Tibial artery (tissue), 4 donors: ENCODE data around the gene CAGE1.

Experiments
- DNase-seq, 2 donors: peaks; one replicate each; pipeline ENCODE4 v3.0.0-alpha.2; 2019
- H3K27ac ChIP-seq, 2 donors: fragments of 200-600 bp; sonication (generic) in 1 of 2; 1 replicate in 1 of 2; 2 replicates in 1 of 2; pipeline ENCODE4 v1.5.1; 2018 to 2019; ENCODE audit warnings: mild to moderate bottlenecking in 1 of 2
- H3K27me3 ChIP-seq, 2 donors: fragments of 200-600 bp; sonication (generic) in 1 of 2; one replicate each; pipeline versions ENCODE4 v1.5.1 to v1.6.0; 2016 to 2019
- H3K36me3 ChIP-seq, 3 donors: fragments of 200-600 bp; sonication (generic) in 2 of 3; one replicate each; pipeline ENCODE4 v1.5.1; 2016 to 2019; ENCODE audit warnings: mild to moderate bottlenecking in 2 of 3
- H3K4me1 ChIP-seq, 4 donors: fragments of 200-600 bp; sonication (generic) in 2 of 4; 1 replicate in 3 of 4; 2 replicates in 1 of 4; pipeline ENCODE4 v1.5.1; 2016 to 2019
- H3K4me3 ChIP-seq, 2 donors: fragments of 200-600 bp; sonication (generic) in 1 of 2; 1 replicate in 1 of 2; 2 replicates in 1 of 2; pipeline ENCODE4 v1.5.1; 2018 to 2019; ENCODE audit warnings: mild to moderate bottlenecking in 2 of 2
- H3K9me3 ChIP-seq, 3 donors: fragments of 200-600 bp; sonication (generic) in 1 of 3; one replicate each; pipeline ENCODE4 v1.5.1; 2016 to 2019
- CTCF ChIP-seq, 2 experiments: fragments of 200-600 bp in 1 of 2; fragments of 450-650 bp in 1 of 2; IDR thresholded peaks; one replicate each; pipeline ENCODE4 v1.5.1; 2017 to 2019; ENCODE audit warnings: antibody characterized with exemption in 2 of 2, mild to moderate bottlenecking in 1 of 2, moderate library complexity in 1 of 2
- intact Hi-C: fragments of 100-400 bp; cut with DNase I; formaldehyde crosslinking; loops from one replicate; pipeline ENCODE4 v1.15.0; 2023; ENCODE audit warnings: low total_unique reads

CAGE1 gene

GRCh38 chr6:7417684-7418083 is 28.1 kb upstream of the CAGE1 start:
- Histone ChIP-seq H3K9me3 (no peaks in the 10 kb centered on the region), H3K4me3 (no peak overlapping the region), H3K27ac (no peak overlapping the region), H3K27me3 (no peaks in the 10 kb centered on the region), H3K36me3 (peaks cover 42 to 71% (median 43%) of the 10 kb centered on the region in 3 donors), H3K4me1 (no peaks in the 10 kb centered on the region)
- DNase-seq = no peak
- no peak for TF ChIP-seq CTCF (IDR thresholded peaks at IDR 0.05)
- intact Hi-C loops = no loop called here

GRCh38 chr6:7414811-7415210 is 25.3 kb upstream of the CAGE1 start:
- no peak overlapping the region for H3K27ac ChIP-seq
- H3K4me1 ChIP-seq = no peaks in the 10 kb centered on the region
- peaks cover 69 to 95% (median 72%) of the 10 kb centered on the region in 3 donors for H3K36me3 ChIP-seq
- no peak for TF ChIP-seq CTCF (IDR thresholded peaks at IDR 0.05)
- H3K27me3 ChIP-seq = no peaks in the 10 kb centered on the region
- H3K4me3 ChIP-seq = no peak overlapping the region
- intact Hi-C loops = no loop called here
- no peak for DNase-seq
- no peaks in the 10 kb centered on the region for H3K9me3 ChIP-seq

GRCh38 chr6:7413151-7413823 is 23.7 kb upstream of the CAGE1 start:
- Histone ChIP-seq H3K27me3 (no peaks in the 10 kb centered on the region), H3K9me3 (no peaks in the 10 kb centered on the region), H3K4me3 (no peak overlapping the region), H3K36me3 (peaks cover 78 to 98% (median 84%) of the 10 kb centered on the region in 3 donors), H3K4me1 (no peaks in the 10 kb centered on the region), H3K27ac (no peak overlapping the region)
- intact Hi-C loops = no loop called here
- TF ChIP-seq CTCF (IDR thresholded peaks at IDR 0.05) = no peak
- no peak for DNase-seq

- TF ChIP-seq CTCF (IDR thresholded peaks at IDR 0.05) = no peak
- H3K4me3 ChIP-seq = no peak overlapping the region
- no peaks in the 10 kb centered on the region for H3K9me3 ChIP-seq
- no peaks in the 10 kb centered on the region for H3K4me1 ChIP-seq
- intact Hi-C loops = no loop called here
- no peaks in the 10 kb centered on the region for H3K27me3 ChIP-seq
- H3K27ac ChIP-seq = no peak overlapping the region
- H3K36me3 ChIP-seq = peaks cover 81 to 98% (median 87%) of the 10 kb centered on the region in 3 donors
- no peak for DNase-seq
These were observed 21.8 kb upstream of the CAGE1 start for GRCh38 chr6:7411328-7411727.

- H3K9me3 ChIP-seq = no peaks in the 10 kb centered on the region
- intact Hi-C loops = no loop called here
- no peaks in the 10 kb centered on the region for H3K27me3 ChIP-seq
- H3K4me3 ChIP-seq = no peak overlapping the region
- TF ChIP-seq CTCF (IDR thresholded peaks at IDR 0.05) = no peak
- H3K4me1 ChIP-seq = no peaks in the 10 kb centered on the region
- H3K36me3 ChIP-seq = peaks cover 81 to 98% (median 86%) of the 10 kb centered on the region in 3 donors
- H3K27ac ChIP-seq = no peak overlapping the region
- no peak for DNase-seq
These were observed 21.3 kb upstream of the CAGE1 start for GRCh38 chr6:7410851-7411250.
